A172 (cell line): ENCODE measurements around the gene PPP1R11. TPM values are rescaled to one million over a fixed set of nuclear protein-coding genes. Genes with fewer than 3 reads are reported as not detected.
"Not testable (repeated sequence)": the region's sequence is repeated elsewhere in the genome, so short reads cannot be mapped to it uniquely, and the experiment has no call there.

Experiments used
- DNase-seq: peaks from one replicate; pipeline ENCODE4 v3.0.0-alpha.2; 2015; ENCODE audit warnings: low spot score
- total RNA-seq: library from RNA; depleted of rRNA; stranded (reverse); fragments of >200 nt; shearing (Covaris generic); gene quantifications from 2 replicates; pipeline ENCODE4 v1.2.3, GENCODE V29; 2014; rRNA removed

The PPP1R11 gene
- total RNA-seq: 33.8 and 38.3 TPM in 2 replicates

GRCh38 chr6:30066577-30067459 lies at the start of gene PPP1R11:
Gene PPP1R11 (plus strand): TSS chr6:30067198. CDS start chr6:30067411, 213 bp downstream.
- DNase-seq: peak; percentile 98

GRCh38 chr6:30019819-30020218 lies 47.2 kb upstream of the PPP1R11 start:
- DNase-seq: no peak

GRCh38 chr6:30020626-30021025 lies 46.4 kb upstream of the PPP1R11 start:
- no peak for DNase-seq

- DNase-seq: no peak
These were observed 44.8 kb upstream of the PPP1R11 start for GRCh38 chr6:30022189-30022588.

- DNase-seq: not testable (repeated sequence)
These were observed 44.3 kb upstream of the PPP1R11 start for GRCh38 chr6:30022712-30023111.

- DNase-seq: no peak
These were observed 41.8 kb upstream of the PPP1R11 start for GRCh38 chr6:30025186-30025585.

GRCh38 chr6:30029588-30029987 lies 37.4 kb upstream of the PPP1R11 start:
- DNase-seq: no peak

- no peak for DNase-seq
These were observed 35.6 kb upstream of the PPP1R11 start for GRCh38 chr6:30031381-30031780.

- DNase-seq: not testable (repeated sequence)
These were observed 33.6 kb upstream of the PPP1R11 start for GRCh38 chr6:30033440-30033839.

- DNase-seq: no peak
These were observed 31.2 kb upstream of the PPP1R11 start for GRCh38 chr6:30035784-30036183.

GRCh38 chr6:30037182-30037788 lies 29.7 kb upstream of the PPP1R11 start:
- no peak for DNase-seq

- DNase-seq: no peak
These were observed 25.8 kb upstream of the PPP1R11 start for GRCh38 chr6:30041221-30041620.

- no peak for DNase-seq
These were observed 25.2 kb upstream of the PPP1R11 start for GRCh38 chr6:30041821-30042220.

- DNase-seq: no peak
These were observed 24.5 kb upstream of the PPP1R11 start for GRCh38 chr6:30042476-30042875.

GRCh38 chr6:30042914-30043313 lies 24.1 kb upstream of the PPP1R11 start:
- DNase-seq: no peak

GRCh38 chr6:30043744-30044143 lies 23.3 kb upstream of the PPP1R11 start:
- DNase-seq: no peak

GRCh38 chr6:30044630-30045029 lies 22.4 kb upstream of the PPP1R11 start:
- peak; percentile 18 for DNase-seq

- no peak for DNase-seq
These were observed 19.8 kb upstream of the PPP1R11 start for GRCh38 chr6:30047220-30047619.

GRCh38 chr6:30053682-30054081 lies 13.3 kb upstream of the PPP1R11 start:
- no peak for DNase-seq

GRCh38 chr6:30055513-30055912 lies 11.5 kb upstream of the PPP1R11 start:
- DNase-seq: no peak

- DNase-seq: no peak
These were observed 6.3 kb upstream of the PPP1R11 start for GRCh38 chr6:30060606-30061091.

- peak; percentile 89 for DNase-seq
These were observed 5.7 kb upstream of the PPP1R11 start, which contains the start of gene POLR1H for GRCh38 chr6:30061092-30061857. Gene POLR1H (plus strand): TSS chr6:30061265. CDS start chr6:30061525, 260 bp downstream.
